T-cell (primary cell): ENCODE data around the gene AHSG. TPM values are rescaled to one million over a fixed set of nuclear protein-coding genes. Genes with fewer than 3 reads are reported as not detected.

Experiments
- ATAC-seq, 4 experiments: fragments of 200-7000 bp in 3 of 4; fragments of 150-1000 bp in 1 of 4; cut with Tn5 transposase; replicated peaks in 1 of 4; 1 replicate in 3 of 4; 2 replicates in 1 of 4; pipeline ENCODE4 v1.10.0; 2021; ENCODE audit warnings: moderate library complexity in 3 of 4, mild to moderate bottlenecking in 2 of 4, moderate number of reproducible peaks in 1 of 4
- CTCF ChIA-PET, 2 donors: fragments of 300-600 bp; sonication (Branson Sonifier 250); formaldehyde crosslinking; loops; one replicate each; lab custom pipeline; 2022; ENCODE audit warnings: antibody characterized with exemption in 2 of 2; lab: Charles Lee
- POLR2A ChIA-PET, 2 donors: fragments of 300-600 bp; sonication (Branson Sonifier 250); formaldehyde crosslinking; loops; one replicate each; lab custom pipeline; 2022; ENCODE audit warnings: antibody characterized with exemption in 2 of 2; lab: Charles Lee
- DNase-seq, 35 experiments: peaks; one replicate each; pipeline versions ENCODE4 v3.0.0 to v3.0.0-alpha.2; 2013 to 2023
- H3K27ac ChIP-seq: one replicate; pipeline ENCODE4 v1.5.1; 2013; ENCODE audit warnings: low read length
- H3K27me3 ChIP-seq, 2 experiments: replicated peaks in 1 of 2; 1 replicate in 1 of 2; 2 replicates in 1 of 2; pipeline versions ENCODE4 v1.6.1 to v1.7.0; 2013; ENCODE audit warnings: low read length in 1 of 2, mixed read lengths in 1 of 2; ENCODE audit not compliant: control insufficient read depth in 2 of 2, insufficient read depth in 2 of 2; ENCODE audit errors: extremely low read depth in 1 of 2
- H3K36me3 ChIP-seq, 2 donors: 1 replicate in 1 of 2; 2 replicates in 1 of 2; pipeline versions ENCODE4 v1.6.1 to v1.7.0; 2013; ENCODE audit warnings: low read length in 1 of 2; ENCODE audit not compliant: control insufficient read depth in 2 of 2, insufficient read depth in 1 of 2; ENCODE audit errors: extremely low read depth in 1 of 2
- H3K4me1 ChIP-seq, 2 experiments: 1 replicate in 1 of 2; 2 replicates in 1 of 2; pipeline versions ENCODE4 v1.6.1 to v1.7.0; 2013; ENCODE audit warnings: low read length in 2 of 2, mixed read lengths in 1 of 2; ENCODE audit not compliant: insufficient read depth in 2 of 2, control insufficient read depth in 1 of 2; ENCODE audit errors: extremely low read depth in 1 of 2
- H3K4me3 ChIP-seq, 2 donors: 1 replicate in 1 of 2; 2 replicates in 1 of 2; pipeline versions ENCODE4 v1.5.1 to v1.7.0; 2013; ENCODE audit warnings: mild to moderate bottlenecking in 2 of 2, low read length in 1 of 2, moderate library complexity in 1 of 2; ENCODE audit not compliant: control insufficient read depth in 1 of 2; ENCODE audit errors: extremely low read depth in 1 of 2
- H3K9me3 ChIP-seq: 2 replicates; pipeline ENCODE4 v1.7.0; 2013
- H3K27ac Mint-ChIP-seq, 2 donors: one replicate each; pipeline ENCODE4 v1.8.0; 2020 to 2021; ENCODE audit warnings: mild to moderate bottlenecking in 2 of 2, mixed read lengths in 2 of 2
- H3K27me3 Mint-ChIP-seq, 2 donors: one replicate each; pipeline ENCODE4 v1.8.0; 2021 to 2022; ENCODE audit warnings: mixed read lengths in 2 of 2
- H3K36me3 Mint-ChIP-seq: one replicate; pipeline ENCODE4 v1.8.0; 2021; ENCODE audit warnings: mixed read lengths
- H3K4me1 Mint-ChIP-seq, 3 donors: one replicate each; pipeline ENCODE4 v1.8.0; 2020 to 2022; ENCODE audit warnings: mixed read lengths in 3 of 3, mild to moderate bottlenecking in 1 of 3
- H3K4me3 Mint-ChIP-seq, 3 donors: one replicate each; pipeline ENCODE4 v1.8.0; 2020 to 2022; ENCODE audit warnings: mild to moderate bottlenecking in 3 of 3, mixed read lengths in 3 of 3, moderate library complexity in 3 of 3
- H3K9me3 Mint-ChIP-seq, 3 donors: one replicate each; pipeline ENCODE4 v1.8.0; 2020 to 2022; ENCODE audit warnings: mixed read lengths in 3 of 3
- WGBS: methylation state at CpG from one replicate; pipeline ENCODE4 v1.1.5; 2013; ENCODE audit warnings: missing lambda C conversion rate; ENCODE audit not compliant: insufficient coverage; 5-methylcytosine and 5-hydroxymethylcytosine counted together
- total RNA-seq, 35 experiments: library from RNA in 6 of 35; stranded (reverse) in 6 of 35; fragments of 120-200 nt in 1 of 35; gene quantifications; one replicate each; pipeline versions ENCODE4 v1.2.1 to v1.2.4 and lab custom pipeline; 2013 to 2026

Gene AHSG
- total RNA-seq, 5 donors from 2014 or later (not counting 1 experiment from before 2014, with no cell fraction given) = 1.8 to 1.9 (median 1.9) TPM; not detected in 2

- Mint-ChIP-seq H3K27me3 (peaks cover 12 to 15% of the 10 kb centered on the region in 2 donors), H3K9me3 (no peaks in the 10 kb centered on the region), H3K27ac (no peak overlapping the region), H3K4me3 (no peak overlapping the region), H3K36me3 (no peaks in the 10 kb centered on the region), H3K4me1 (no peaks in the 10 kb centered on the region)
- ChIA-PET POLR2A (interaction anchor here in 1 of 2 donors (0.6 kb wide), 1 partner anchor 1073 kb away, joined by 4 read pairs; no protein-coding TSS in a partner anchor), CTCF (no interaction called here)
- ATAC-seq (no peak), DNase-seq (no peak)
- H3K27me3 ChIP-seq = peaks cover 0 to 2% of the 10 kb centered on the region in 2 experiments
- 80% methylated on average over 2 of the region's 4 CpGs for WGBS
- no peaks in the 10 kb centered on the region for H3K4me1 ChIP-seq
- H3K9me3 ChIP-seq = no peaks in the 10 kb centered on the region
- no peak overlapping the region for H3K4me3 ChIP-seq
- H3K27ac ChIP-seq = no peak overlapping the region
- no peaks in the 10 kb centered on the region for H3K36me3 ChIP-seq
These were observed 33.2 kb downstream of the AHSG start for GRCh38 chr3:186646106-186646505.

- CTCF ChIA-PET = no interaction called here
- peaks cover 11 to 12% of the 10 kb centered on the region in 2 donors for H3K27me3 Mint-ChIP-seq
- H3K4me3 Mint-ChIP-seq = no peak overlapping the region
- Histone ChIP-seq H3K27me3 (peaks cover 0 to 2% of the 10 kb centered on the region in 2 experiments), H3K4me1 (no peaks in the 10 kb centered on the region), H3K27ac (no peak overlapping the region), H3K36me3 (no peaks in the 10 kb centered on the region), H3K9me3 (no peaks in the 10 kb centered on the region), H3K4me3 (no peak overlapping the region)
- POLR2A ChIA-PET = interaction anchor here in 1 of 2 donors (0.6 kb wide), 1 partner anchor 1074 kb away, joined by 4 read pairs; no protein-coding TSS in a partner anchor
- H3K4me1 Mint-ChIP-seq = no peaks in the 10 kb centered on the region
- no peaks in the 10 kb centered on the region for H3K36me3 Mint-ChIP-seq
- H3K27ac Mint-ChIP-seq = no peak overlapping the region
- no peaks in the 10 kb centered on the region for H3K9me3 Mint-ChIP-seq
- ATAC-seq (no peak), DNase-seq (no peak)
- WGBS = no CpG with 5 or more reads among the region's 1 CpG
These were observed 34.0 kb downstream of the AHSG start for GRCh38 chr3:186646841-186647240.

- H3K4me1 Mint-ChIP-seq = no peaks in the 10 kb centered on the region
- peaks cover 8 to 17% of the 10 kb centered on the region in 2 donors for H3K27me3 Mint-ChIP-seq
- no peak for ATAC-seq
- H3K27ac Mint-ChIP-seq = no peak overlapping the region
- H3K36me3 Mint-ChIP-seq = no peaks in the 10 kb centered on the region
- Histone ChIP-seq H3K4me1 (no peaks in the 10 kb centered on the region), H3K27me3 (peaks cover 0 to 13% of the 10 kb centered on the region in 2 experiments), H3K4me3 (no peak overlapping the region), H3K9me3 (no peaks in the 10 kb centered on the region), H3K36me3 (no peaks in the 10 kb centered on the region), H3K27ac (no peak overlapping the region)
- WGBS = no CpG with 5 or more reads among the region's 1 CpG
- ChIA-PET POLR2A (no interaction called here), CTCF (no interaction called here)
- H3K9me3 Mint-ChIP-seq = no peaks in the 10 kb centered on the region
- DNase-seq = no peak
- no peak overlapping the region for H3K4me3 Mint-ChIP-seq
These were observed 36.0 kb downstream of the AHSG start for GRCh38 chr3:186648851-186649250.

- peaks cover 0 to 16% of the 10 kb centered on the region in 2 experiments for H3K27me3 ChIP-seq
- no peak overlapping the region for H3K4me3 ChIP-seq
- Mint-ChIP-seq H3K36me3 (no peaks in the 10 kb centered on the region), H3K27ac (no peak overlapping the region), H3K9me3 (no peaks in the 10 kb centered on the region), H3K27me3 (peaks cover 6 to 12% of the 10 kb centered on the region in 2 donors), H3K4me1 (no peaks in the 10 kb centered on the region), H3K4me3 (no peak overlapping the region)
- H3K4me1 ChIP-seq = no peaks in the 10 kb centered on the region
- WGBS = 70% methylated on average over 3 of the region's 3 CpGs
- no peak overlapping the region for H3K27ac ChIP-seq
- DNase-seq (no peak), ATAC-seq (no peak)
- no peaks in the 10 kb centered on the region for H3K36me3 ChIP-seq
- CTCF ChIA-PET = no interaction called here
- no peaks in the 10 kb centered on the region for H3K9me3 ChIP-seq
- POLR2A ChIA-PET = no interaction called here
These were observed 38.9 kb downstream of the AHSG start for GRCh38 chr3:186651678-186652215.

GRCh38 chr3:186653080-186653707 lies 40.3 kb downstream of the AHSG start:
- H3K27me3 Mint-ChIP-seq = peaks cover 12% of the 10 kb centered on the region in 2 donors
- H3K4me3 Mint-ChIP-seq = no peak overlapping the region
- Histone ChIP-seq H3K4me3 (no peak overlapping the region), H3K36me3 (no peaks in the 10 kb centered on the region), H3K27me3 (peaks cover 0 to 16% of the 10 kb centered on the region in 2 experiments), H3K4me1 (no peaks in the 10 kb centered on the region), H3K9me3 (no peaks in the 10 kb centered on the region), H3K27ac (no peak overlapping the region)
- no peak overlapping the region for H3K27ac Mint-ChIP-seq
- no peaks in the 10 kb centered on the region for H3K4me1 Mint-ChIP-seq
- 82% methylated on average over 2 of the region's 7 CpGs for WGBS
- H3K9me3 Mint-ChIP-seq = no peaks in the 10 kb centered on the region
- ChIA-PET POLR2A (no interaction called here), CTCF (no interaction called here)
- no peaks in the 10 kb centered on the region for H3K36me3 Mint-ChIP-seq
- DNase-seq = no peak
- ATAC-seq = no peak

- 75% methylated on average over 2 of the region's 6 CpGs for WGBS
- Mint-ChIP-seq H3K9me3 (no peaks in the 10 kb centered on the region), H3K27me3 (peaks cover 12 to 20% of the 10 kb centered on the region in 2 donors), H3K4me3 (no peak overlapping the region), H3K27ac (no peak overlapping the region), H3K36me3 (no peaks in the 10 kb centered on the region), H3K4me1 (no peaks in the 10 kb centered on the region)
- peaks cover 0 to 16% of the 10 kb centered on the region in 2 experiments for H3K27me3 ChIP-seq
- no peaks in the 10 kb centered on the region for H3K4me1 ChIP-seq
- CTCF ChIA-PET = no interaction called here
- H3K4me3 ChIP-seq = no peak overlapping the region
- H3K27ac ChIP-seq = no peak overlapping the region
- no peaks in the 10 kb centered on the region for H3K36me3 ChIP-seq
- POLR2A ChIA-PET = no interaction called here
- DNase-seq (no peak), ATAC-seq (no peak)
- H3K9me3 ChIP-seq = no peaks in the 10 kb centered on the region
These were observed 41.1 kb downstream of the AHSG start for GRCh38 chr3:186653984-186654383.
